Psoas muscle (tissue), 8 donors: ENCODE measurements around the gene SCNN1A. TPM values are rescaled to one million over a fixed set of nuclear protein-coding genes. Genes with fewer than 3 reads are reported as not detected.

Experiments used
- ATAC-seq, 4 donors: fragments of 200-7000 bp; cut with Tn5 transposase; one replicate each; pipeline ENCODE4 v1.9.1; 2020; ENCODE audit warnings: moderate library complexity in 3 of 4, mild to moderate bottlenecking in 2 of 4
- DNase-seq, 2 donors: peaks; one replicate each; pipeline ENCODE4 v3.0.0-alpha.2; 2020
- H3K27ac ChIP-seq: fragments of 200-600 bp; one replicate; pipeline ENCODE4 v1.8.0; 2022
- H3K27me3 ChIP-seq, 3 donors: fragments of 200-600 bp in 1 of 3; one replicate each; pipeline versions ENCODE4 v1.6.1 to v1.8.0; 2013 to 2022; ENCODE audit warnings: low read length in 2 of 3, mild to moderate bottlenecking in 2 of 3, moderate library complexity in 1 of 3; ENCODE audit not compliant: insufficient read depth in 3 of 3
- H3K36me3 ChIP-seq, 2 donors: fragments of 200-600 bp in 1 of 2; one replicate each; pipeline versions ENCODE4 v1.6.1 to v1.8.0; 2013 to 2022; ENCODE audit warnings: low read depth in 1 of 2, mild to moderate bottlenecking in 1 of 2, moderate library complexity in 1 of 2; ENCODE audit not compliant: insufficient read depth in 1 of 2
- H3K4me1 ChIP-seq: fragments of 200-600 bp; one replicate; pipeline ENCODE4 v1.8.0; 2022
- H3K4me3 ChIP-seq: fragments of 200-600 bp; one replicate; pipeline ENCODE4 v1.8.0; 2022; ENCODE audit warnings: mild to moderate bottlenecking
- H3K9me3 ChIP-seq: fragments of 200-600 bp; one replicate; pipeline ENCODE4 v1.8.0; 2022
- CTCF ChIP-seq: fragments of 200-600 bp; IDR thresholded peaks from one replicate; pipeline ENCODE4 v1.8.0; 2022; ENCODE audit warnings: antibody characterized with exemption
- WGBS, 3 donors: extraction: QIAGEN DNeasy Blood & Tissue Kit; methylation state at CpG; one replicate each; pipeline versions ENCODE4 v1.1.6 to v1.1.7; 2013; 5-methylcytosine and 5-hydroxymethylcytosine counted together
- intact Hi-C, 2 donors: fragments of 100-400 bp; cut with DNase I; formaldehyde crosslinking; loops; one replicate each; pipeline versions ENCODE4 v1.11.0 to v1.14.2; 2022
- polyA plus RNA-seq, 3 donors: library from polyadenylated mRNA; stranded (reverse); fragments of 200-250 nt; gene quantifications; one replicate each; pipeline ENCODE4 v1.2.3, GENCODE V29; 2013
- total RNA-seq, 4 donors: library from RNA; stranded (reverse); fragmentation: NEBNext Ultra II Directional in 2 of 4; extraction: Animal tissue kit (Norgen Biotek cat#: 25700) in 2 of 4; gene quantifications; one replicate each; pipeline versions ENCODE4 v1.2.1 to v1.2.4, GENCODE V29; 2021 to 2023
- donor health status: healthy with polysubstance abuse.
- donor health status: DM: no; HTN: no; CAD: no; lungs with moderate emphysema.
- donor health status: Bipolar disorder and iron deficiency.
- donor health status: healthy.
- donor health status: DM: yes; HTN: yes; CAD: no.
- donor health status: DM: no; HTN: no; CAD: no.
- donor health status: DM: no; HTN: no; CAD: no.
- donor health status: DM: yes; HTN: yes; CAD: no.

SCNN1A gene
- total and polyA plus RNA-seq, 7 donors = 0.03 to 0.57 (median 0.39) TPM

GRCh38 chr12:6376870-6377666 lies 1.7 kb upstream of the SCNN1A start:
- Histone ChIP-seq H3K36me3 (no peaks in the 10 kb centered on the region), H3K9me3 (no peaks in the 10 kb centered on the region), H3K27ac (peak overlapping the region; percentile 58), H3K27me3 (no peaks in the 10 kb centered on the region), H3K4me3 (no peak overlapping the region), H3K4me1 (peaks cover 24% of the 10 kb centered on the region)
- DNase-seq = no peak
- intact Hi-C loops = no loop called here
- ATAC-seq = peak in 3 of 4 donors; percentile 4 to 18 (median 14)
- WGBS, 3 donors = 80 to 85% (median 81%) methylated on average over 10 of the region's 10 CpGs
- no peak for TF ChIP-seq CTCF

- Histone ChIP-seq H3K4me3 (no peak overlapping the region), H3K27ac (peak overlapping the region; percentile 58), H3K4me1 (peaks cover 24% of the 10 kb centered on the region), H3K27me3 (no peaks in the 10 kb centered on the region), H3K9me3 (no peaks in the 10 kb centered on the region), H3K36me3 (no peaks in the 10 kb centered on the region)
- ATAC-seq = peak; percentile 60 to 79 (median 72)
- TF ChIP-seq CTCF = peak; percentile 25
- intact Hi-C loops = no loop called here
- peak; percentile 65 to 70 for DNase-seq
- WGBS, 3 donors = 53 to 71% (median 64%) methylated on average over 19 of the region's 19 CpGs
Measured at GRCh38 chr12:6376079-6376869, 911 bp upstream of the SCNN1A start.

DNA sequence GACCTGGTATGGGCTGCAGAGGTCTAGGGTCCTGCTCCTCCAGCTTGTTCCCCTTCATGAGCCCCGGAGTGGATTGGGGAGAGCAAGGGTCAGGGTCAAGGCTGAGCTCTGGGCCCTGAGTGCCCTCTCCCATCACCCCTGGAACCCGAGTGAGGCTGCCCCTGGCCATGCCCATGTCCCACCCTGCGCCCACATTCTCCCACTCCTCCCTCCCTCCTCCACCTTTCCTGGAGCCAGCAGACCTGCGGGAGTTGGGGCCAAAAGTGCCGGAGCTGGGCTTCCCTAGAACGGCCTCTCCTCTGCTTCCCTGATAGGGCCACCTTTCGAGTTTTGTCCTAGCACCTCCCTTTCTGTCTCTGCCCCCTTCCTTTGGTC lies 590 bp downstream of the SCNN1A start:
- TF ChIP-seq CTCF = no peak
- Histone ChIP-seq H3K4me1 (peaks cover 24% of the 10 kb centered on the region), H3K36me3 (no peaks in the 10 kb centered on the region), H3K27ac (no peak overlapping the region), H3K9me3 (no peaks in the 10 kb centered on the region), H3K27me3 (no peaks in the 10 kb centered on the region), H3K4me3 (no peak overlapping the region)
- WGBS, 3 donors = 73 to 80% (median 78%) methylated on average over 7 of the region's 7 CpGs
- intact Hi-C loops = no loop called here
- ATAC-seq = no peak
- no peak for DNase-seq

DNA sequence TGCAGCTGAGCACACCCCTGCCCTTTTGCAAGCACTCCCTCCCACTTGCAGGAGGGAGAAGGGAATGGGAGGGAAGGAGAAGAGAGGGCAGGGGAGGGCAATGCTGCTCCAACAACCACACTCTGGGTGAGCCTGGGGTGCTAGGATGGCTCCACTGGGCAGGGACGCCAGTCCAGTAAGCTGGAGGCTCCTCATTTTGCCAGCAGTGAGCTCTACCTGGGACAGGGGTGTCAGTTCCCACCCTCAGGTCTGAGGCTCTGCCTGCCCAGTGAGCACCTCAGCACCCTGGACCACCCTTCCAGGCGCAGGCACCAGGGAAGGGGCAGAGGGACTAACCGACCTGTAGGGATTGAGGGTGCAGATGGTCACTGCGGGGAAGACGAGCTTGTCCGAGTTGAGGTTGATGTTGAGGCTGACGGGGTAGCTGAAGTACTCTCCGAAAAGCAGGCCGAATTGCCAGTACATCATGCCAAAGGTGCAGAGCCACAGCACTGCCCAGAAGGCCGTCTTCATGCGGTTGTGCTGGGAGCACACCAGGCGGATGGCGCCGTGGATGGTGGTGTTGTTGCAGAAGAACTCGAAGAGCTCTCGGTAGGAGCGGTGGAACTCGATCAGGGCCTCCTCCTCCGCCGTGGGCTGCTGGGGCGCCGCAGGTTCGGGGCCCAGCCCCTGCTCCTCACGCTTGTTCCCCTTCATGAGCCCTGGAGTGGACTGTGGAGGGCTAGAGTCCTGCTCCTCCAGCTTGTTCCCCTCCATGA lies 1.2 kb downstream of the SCNN1A start:
- no peak for TF ChIP-seq CTCF
- Histone ChIP-seq H3K27me3 (no peaks in the 10 kb centered on the region), H3K27ac (no peak overlapping the region), H3K9me3 (no peaks in the 10 kb centered on the region), H3K4me3 (no peak overlapping the region), H3K36me3 (no peaks in the 10 kb centered on the region), H3K4me1 (peaks cover 24% of the 10 kb centered on the region)
- DNase-seq (no peak), ATAC-seq (no peak)
- 84 to 93% (median 90%) methylated on average over 23 to 24 of the region's 24 CpGs for WGBS, 3 donors
- intact Hi-C loops = no loop called here
